Kidney epithelial cell (primary cell): ENCODE data around the gene FAM168B. TPM values are rescaled to one million over a fixed set of nuclear protein-coding genes. Genes with fewer than 3 reads are reported as not detected.

ENCODE experiments used
- DNase-seq: peaks from one replicate; pipeline ENCODE4 v3.0.0-alpha.2; 2010; ENCODE audit warnings: low read depth
- H3K27me3 ChIP-seq: 2 replicates; pipeline ENCODE4 v1.6.0; 2011; ENCODE audit warnings: low read length; ENCODE audit not compliant: control insufficient read depth, insufficient read depth
- H3K36me3 ChIP-seq: 2 replicates; pipeline ENCODE4 v1.5.1; 2011; ENCODE audit warnings: low read length; ENCODE audit not compliant: control insufficient read depth, insufficient read depth
- H3K4me3 ChIP-seq: 2 replicates; pipeline ENCODE4 v1.5.1; 2011; ENCODE audit warnings: low read depth, mild to moderate bottlenecking, control low read depth, low read length
- total RNA-seq: library from RNA; depleted of rRNA; stranded (reverse); fragments of >200 nt; gene quantifications from 2 replicates; pipeline ENCODE4 v1.2.3, GENCODE V29; 2015
- TF ChIP-seq, protein P1 (sequence below): IDR thresholded peaks from 2 replicates; pipeline ENCODE4 v1.5.1; 2011; ENCODE audit warnings: mild to moderate bottlenecking, moderate library complexity, low read length, control low read depth, inconsistent platforms; ENCODE audit not compliant: insufficient read depth, poor library complexity, severe bottlenecking

The FAM168B gene
- total RNA-seq, 1 donor from 2014 or later, result 177 TPM

GRCh38 chr2:131044757-131045150, 48.5 kb downstream of the FAM168B start:
- Histone ChIP-seq H3K4me3 (no peak overlapping the region), H3K36me3 (no peaks in the 10 kb centered on the region), H3K27me3 (peaks cover 19% of the 10 kb centered on the region)
- TF ChIP-seq, protein P1, sequence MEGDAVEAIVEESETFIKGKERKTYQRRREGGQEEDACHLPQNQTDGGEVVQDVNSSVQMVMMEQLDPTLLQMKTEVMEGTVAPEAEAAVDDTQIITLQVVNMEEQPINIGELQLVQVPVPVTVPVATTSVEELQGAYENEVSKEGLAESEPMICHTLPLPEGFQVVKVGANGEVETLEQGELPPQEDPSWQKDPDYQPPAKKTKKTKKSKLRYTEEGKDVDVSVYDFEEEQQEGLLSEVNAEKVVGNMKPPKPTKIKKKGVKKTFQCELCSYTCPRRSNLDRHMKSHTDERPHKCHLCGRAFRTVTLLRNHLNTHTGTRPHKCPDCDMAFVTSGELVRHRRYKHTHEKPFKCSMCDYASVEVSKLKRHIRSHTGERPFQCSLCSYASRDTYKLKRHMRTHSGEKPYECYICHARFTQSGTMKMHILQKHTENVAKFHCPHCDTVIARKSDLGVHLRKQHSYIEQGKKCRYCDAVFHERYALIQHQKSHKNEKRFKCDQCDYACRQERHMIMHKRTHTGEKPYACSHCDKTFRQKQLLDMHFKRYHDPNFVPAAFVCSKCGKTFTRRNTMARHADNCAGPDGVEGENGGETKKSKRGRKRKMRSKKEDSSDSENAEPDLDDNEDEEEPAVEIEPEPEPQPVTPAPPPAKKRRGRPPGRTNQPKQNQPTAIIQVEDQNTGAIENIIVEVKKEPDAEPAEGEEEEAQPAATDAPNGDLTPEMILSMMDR, result no peak
- no peak for DNase-seq

GRCh38 chr2:131044075-131044756, 49.0 kb downstream of the FAM168B start:
- no peaks in the 10 kb centered on the region for H3K36me3 ChIP-seq
- no peak overlapping the region for H3K4me3 ChIP-seq
- TF ChIP-seq, protein P1, result no peak
- DNase-seq, result no peak
- peaks cover 24% of the 10 kb centered on the region for H3K27me3 ChIP-seq

DNA sequence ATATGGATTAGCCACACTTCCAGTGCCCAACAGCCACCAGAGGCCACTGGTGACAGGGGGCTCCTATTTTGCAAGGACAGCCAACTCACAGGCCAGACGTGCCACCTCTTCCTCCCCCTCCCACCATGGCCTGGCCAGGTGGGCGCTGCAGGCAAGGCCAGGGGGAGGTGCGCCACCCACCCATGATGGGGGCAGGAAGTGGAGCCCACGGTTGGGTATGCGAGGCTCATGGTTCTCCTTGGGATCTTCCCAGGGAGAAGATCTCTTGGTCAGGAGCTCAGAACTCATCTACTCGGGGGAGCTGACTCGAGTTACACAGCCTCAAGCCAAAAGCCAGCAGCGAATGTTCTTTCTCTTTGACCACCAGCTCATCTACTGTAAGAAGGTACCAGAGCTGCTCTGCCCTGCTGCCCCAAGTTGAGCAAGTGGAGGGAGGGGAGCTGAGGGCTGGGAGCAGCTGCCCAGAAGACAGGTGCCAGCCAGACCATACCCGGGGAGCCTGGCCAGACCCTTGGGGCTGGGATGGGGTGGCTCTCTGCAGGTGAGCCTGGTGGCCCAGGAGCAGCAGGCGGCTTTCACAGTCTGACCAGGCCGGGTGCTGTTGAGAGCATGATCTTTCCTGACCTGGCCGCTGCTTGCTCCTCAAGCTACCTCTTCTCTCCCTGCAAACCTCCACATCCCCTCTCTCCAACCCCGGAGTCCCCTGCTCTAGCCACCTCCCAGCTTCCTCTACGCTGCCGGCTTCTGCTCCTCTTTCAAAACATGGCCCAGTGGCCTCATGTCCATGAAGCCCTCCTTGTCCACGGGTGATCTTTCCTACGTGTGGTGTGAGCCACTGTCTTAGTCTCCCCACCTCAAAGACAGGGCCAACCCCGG, 49.8 kb downstream of the FAM168B start:
- Histone ChIP-seq H3K4me3 (no peak overlapping the region), H3K27me3 (peaks cover 31% of the 10 kb centered on the region), H3K36me3 (no peaks in the 10 kb centered on the region)
- TF ChIP-seq, protein P1, result no peak
- no peak for DNase-seq

DNA sequence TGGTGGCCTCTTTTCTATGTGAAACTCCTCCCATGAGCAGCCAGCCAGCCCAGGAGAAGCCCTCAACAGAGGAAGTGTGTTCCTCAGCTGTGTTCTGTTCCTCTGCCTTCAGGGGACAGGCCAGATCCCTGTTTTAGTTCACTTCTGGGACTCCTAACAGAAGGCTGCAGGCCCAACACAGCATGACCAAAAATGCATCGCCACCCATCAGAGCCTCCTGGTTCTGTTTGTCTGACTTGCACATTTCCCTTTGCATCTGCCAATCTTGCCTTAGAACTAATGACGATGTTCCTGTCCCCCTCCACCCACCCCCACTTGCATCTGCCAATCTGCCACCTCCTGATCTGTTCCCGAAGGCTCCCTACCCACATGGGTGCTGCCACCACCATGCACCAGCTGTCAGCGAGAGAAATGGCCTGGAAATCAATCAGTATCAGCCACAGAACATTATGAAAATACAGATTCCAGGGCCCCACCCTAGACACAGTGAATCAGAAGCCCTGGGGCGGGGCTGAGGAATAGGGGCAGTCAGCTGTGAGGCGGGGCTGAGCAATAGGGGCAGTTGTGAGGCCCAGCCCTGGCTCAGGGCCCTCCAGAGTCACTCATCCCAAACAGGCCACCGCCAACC, 51.0 kb downstream of the FAM168B start:
- Histone ChIP-seq H3K36me3 (no peaks in the 10 kb centered on the region), H3K27me3 (peaks cover 43% of the 10 kb centered on the region), H3K4me3 (no peak overlapping the region)
- no peak for DNase-seq
- TF ChIP-seq, protein P1, result no peak

DNA sequence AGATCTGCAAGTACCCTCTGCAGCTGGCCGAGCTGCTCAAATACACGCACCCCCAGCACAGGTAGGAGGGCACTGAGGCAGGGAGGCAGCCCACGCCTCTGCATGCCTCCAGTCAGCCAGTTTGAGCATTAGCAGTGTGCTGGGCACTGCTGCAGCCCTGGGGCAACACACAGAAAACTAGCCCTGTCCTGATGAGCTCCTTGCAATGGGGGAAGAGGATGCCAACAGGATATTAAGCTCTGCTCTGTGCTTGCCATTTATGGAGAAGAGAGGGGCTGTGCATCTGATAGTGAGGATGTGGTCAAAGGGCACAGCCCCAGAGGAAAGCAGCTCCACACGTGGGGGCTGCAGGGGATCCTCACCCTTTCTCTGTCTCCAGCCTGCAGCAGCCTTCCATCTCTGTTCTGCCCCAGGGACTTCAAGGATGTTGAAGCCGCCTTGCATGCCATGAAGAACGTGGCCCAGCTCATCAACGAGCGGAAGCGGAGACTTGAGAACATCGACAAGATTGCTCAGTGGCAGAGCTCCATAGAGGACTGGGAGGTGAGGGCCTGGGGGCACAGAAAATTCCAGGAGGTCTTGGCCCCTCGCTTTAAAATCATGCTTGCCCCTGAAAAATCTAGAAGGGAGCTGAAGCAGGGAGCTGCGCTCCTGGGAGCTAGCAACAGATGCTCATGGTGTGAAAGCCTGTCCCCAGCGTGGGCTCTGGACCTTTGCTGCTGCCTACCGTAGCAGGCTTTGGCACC, 51.7 kb downstream of the FAM168B start:
- Histone ChIP-seq H3K36me3 (no peaks in the 10 kb centered on the region), H3K27me3 (peaks cover 50% of the 10 kb centered on the region), H3K4me3 (no peak overlapping the region)
- TF ChIP-seq, protein P1, result no peak
- no peak for DNase-seq
